ENCODE measurements around the gene TNFRSF12A. TPM values are rescaled to one million over a fixed set of nuclear protein-coding genes. Genes with fewer than 3 reads are reported as not detected.

TNFRSF12A gene
- total and polyA plus RNA-seq, 2 of the 13 experiments (the other 11 are each of a cell fraction or from before 2014, with no cell fraction given) = 61.9 to 66.0 TPM

DNA sequence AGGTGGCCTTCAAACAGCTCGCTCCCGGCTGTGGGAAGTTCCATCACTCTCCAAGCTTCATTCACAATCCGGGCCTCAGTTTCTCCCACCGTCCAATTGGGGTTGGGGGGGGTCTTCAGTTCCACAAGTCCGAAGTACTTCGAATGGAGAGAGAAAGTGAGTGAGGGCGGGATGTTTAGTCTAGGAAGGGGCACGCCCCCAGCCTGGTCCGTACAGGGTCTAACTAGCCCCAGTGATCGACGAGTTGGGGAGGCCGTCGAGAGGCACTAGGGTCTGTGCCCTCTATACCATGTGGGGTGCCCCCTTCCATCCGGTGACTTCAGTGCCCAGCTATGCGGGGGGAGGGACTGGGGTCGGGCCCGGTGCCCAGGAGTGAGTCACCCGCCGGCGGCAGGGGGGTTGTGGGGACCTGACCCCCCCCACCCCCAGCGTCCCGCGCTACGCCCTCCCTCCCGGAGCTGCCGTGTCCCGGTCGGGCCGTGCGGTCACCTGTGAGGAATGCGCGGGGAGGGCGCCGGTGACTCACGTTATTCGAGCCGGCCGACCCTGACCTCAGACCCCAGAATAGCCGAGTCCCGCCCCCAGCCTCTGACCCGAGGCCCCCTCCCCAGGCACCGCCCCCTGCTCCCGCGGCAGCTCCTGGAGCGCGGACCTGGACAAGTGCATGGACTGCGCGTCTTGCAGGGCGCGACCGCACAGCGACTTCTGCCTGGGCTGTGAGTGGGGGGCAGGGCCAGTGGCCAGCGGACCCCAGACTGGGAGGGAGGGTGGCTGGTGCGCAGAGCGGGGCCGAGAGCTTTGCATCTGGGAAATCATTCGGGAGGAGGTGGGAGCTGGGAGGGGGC is 658 bp downstream of the TNFRSF12A start (continued):
- TF ChIP-seq, protein P1, sequence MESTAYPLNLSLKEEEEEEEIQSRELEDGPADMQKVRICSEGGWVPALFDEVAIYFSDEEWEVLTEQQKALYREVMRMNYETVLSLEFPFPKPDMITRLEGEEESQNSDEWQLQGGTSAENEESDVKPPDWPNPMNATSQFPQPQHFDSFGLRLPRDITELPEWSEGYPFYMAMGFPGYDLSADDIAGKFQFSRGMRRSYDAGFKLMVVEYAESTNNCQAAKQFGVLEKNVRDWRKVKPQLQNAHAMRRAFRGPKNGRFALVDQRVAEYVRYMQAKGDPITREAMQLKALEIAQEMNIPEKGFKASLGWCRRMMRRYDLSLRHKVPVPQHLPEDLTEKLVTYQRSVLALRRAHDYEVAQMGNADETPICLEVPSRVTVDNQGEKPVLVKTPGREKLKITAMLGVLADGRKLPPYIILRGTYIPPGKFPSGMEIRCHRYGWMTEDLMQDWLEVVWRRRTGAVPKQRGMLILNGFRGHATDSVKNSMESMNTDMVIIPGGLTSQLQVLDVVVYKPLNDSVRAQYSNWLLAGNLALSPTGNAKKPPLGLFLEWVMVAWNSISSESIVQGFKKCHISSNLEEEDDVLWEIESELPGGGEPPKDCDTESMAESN (CRISPR knock-in tag; conservative IDR thresholded peaks at IDR 0.05) = peak; percentile 66; the same call in 1 of the 2 replicates
- TF ChIP-seq NR2F2 (IDR thresholded peaks at IDR 0.05; ENCODE audit: borderline replicate concordance, low read depth) = peak; percentile 84
- TF ChIP-seq, protein P2, sequence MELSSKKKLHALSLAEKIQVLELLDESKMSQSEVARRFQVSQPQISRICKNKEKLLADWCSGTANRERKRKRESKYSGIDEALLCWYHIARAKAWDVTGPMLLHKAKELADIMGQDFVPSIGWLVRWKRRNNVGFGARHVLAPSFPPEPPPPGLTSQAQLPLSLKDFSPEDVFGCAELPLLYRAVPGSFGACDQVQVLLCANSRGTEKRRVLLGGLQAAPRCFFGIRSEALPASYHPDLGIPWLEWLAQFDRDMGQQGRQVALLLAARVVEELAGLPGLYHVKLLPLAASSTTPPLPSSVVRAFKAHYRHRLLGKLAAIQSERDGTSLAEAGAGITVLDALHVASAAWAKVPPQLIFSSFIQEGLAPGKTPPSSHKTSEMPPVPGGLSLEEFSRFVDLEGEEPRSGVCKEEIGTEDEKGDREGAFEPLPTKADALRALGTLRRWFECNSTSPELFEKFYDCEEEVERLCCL (CRISPR knock-in tag; IDR thresholded peaks at IDR 0.05; ENCODE audit: borderline replicate concordance) = no peak
- TF ChIP-seq, protein P3, sequence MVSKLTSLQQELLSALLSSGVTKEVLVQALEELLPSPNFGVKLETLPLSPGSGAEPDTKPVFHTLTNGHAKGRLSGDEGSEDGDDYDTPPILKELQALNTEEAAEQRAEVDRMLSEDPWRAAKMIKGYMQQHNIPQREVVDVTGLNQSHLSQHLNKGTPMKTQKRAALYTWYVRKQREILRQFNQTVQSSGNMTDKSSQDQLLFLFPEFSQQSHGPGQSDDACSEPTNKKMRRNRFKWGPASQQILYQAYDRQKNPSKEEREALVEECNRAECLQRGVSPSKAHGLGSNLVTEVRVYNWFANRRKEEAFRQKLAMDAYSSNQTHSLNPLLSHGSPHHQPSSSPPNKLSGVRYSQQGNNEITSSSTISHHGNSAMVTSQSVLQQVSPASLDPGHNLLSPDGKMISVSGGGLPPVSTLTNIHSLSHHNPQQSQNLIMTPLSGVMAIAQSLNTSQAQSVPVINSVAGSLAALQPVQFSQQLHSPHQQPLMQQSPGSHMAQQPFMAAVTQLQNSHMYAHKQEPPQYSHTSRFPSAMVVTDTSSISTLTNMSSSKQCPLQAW (CRISPR knock-in tag; IDR thresholded peaks at IDR 0.05) = peak; percentile 48
- TF ChIP-seq HNRNPLL (IDR thresholded peaks at IDR 0.05; ENCODE audit: low read depth, low read length, poor library complexity, severe bottlenecking) = no peak
- no peak for TF ChIP-seq NPAS2 (CRISPR knock-in tag; IDR thresholded peaks at IDR 0.05; ENCODE audit: borderline replicate concordance)
- 0 out of 2 replicates have a peak, but pooled peaks have one; percentile 57 for TF ChIP-seq ZNF160 (CRISPR knock-in tag; IDR thresholded peaks at IDR 0.05)
- peak; percentile 34; the same call in 1 of the 2 replicates for TF ChIP-seq FOXK1 (CRISPR knock-in tag; IDR thresholded peaks at IDR 0.05; ENCODE audit: borderline replicate concordance, low read depth)
- TF ChIP-seq ZNF563 (CRISPR knock-in tag; IDR thresholded peaks at IDR 0.05) = no peak
- TF ChIP-seq U2AF2 (IDR thresholded peaks at IDR 0.05; ENCODE audit: low read depth, low read length) = no peak
- no peak for TF ChIP-seq ZFP62 (CRISPR knock-in tag; IDR thresholded peaks at IDR 0.05)
- TF ChIP-seq NFKBIZ (CRISPR knock-in tag; IDR thresholded peaks at IDR 0.05) = no peak; the same call in 1 of the 2 replicates
- TF ChIP-seq ZNF777 (CRISPR knock-in tag; IDR thresholded peaks at IDR 0.05) = peak; percentile 86
- TF ChIP-seq ZNF260 (CRISPR knock-in tag; IDR thresholded peaks at IDR 0.05; ENCODE audit: borderline replicate concordance, low read depth) = no peak
- TF ChIP-seq SOX13 (IDR thresholded peaks at IDR 0.05) = no peak
- peak in 1 of 2 experiments; percentile 55; a peak in 1 of 4 replicates for TF ChIP-seq SOX13 (CRISPR knock-in tag; conservative IDR thresholded peaks at IDR 0.05 in 1 of 2, IDR thresholded peaks at IDR 0.05 in 1 of 2)
- TF ChIP-seq, protein P4, sequence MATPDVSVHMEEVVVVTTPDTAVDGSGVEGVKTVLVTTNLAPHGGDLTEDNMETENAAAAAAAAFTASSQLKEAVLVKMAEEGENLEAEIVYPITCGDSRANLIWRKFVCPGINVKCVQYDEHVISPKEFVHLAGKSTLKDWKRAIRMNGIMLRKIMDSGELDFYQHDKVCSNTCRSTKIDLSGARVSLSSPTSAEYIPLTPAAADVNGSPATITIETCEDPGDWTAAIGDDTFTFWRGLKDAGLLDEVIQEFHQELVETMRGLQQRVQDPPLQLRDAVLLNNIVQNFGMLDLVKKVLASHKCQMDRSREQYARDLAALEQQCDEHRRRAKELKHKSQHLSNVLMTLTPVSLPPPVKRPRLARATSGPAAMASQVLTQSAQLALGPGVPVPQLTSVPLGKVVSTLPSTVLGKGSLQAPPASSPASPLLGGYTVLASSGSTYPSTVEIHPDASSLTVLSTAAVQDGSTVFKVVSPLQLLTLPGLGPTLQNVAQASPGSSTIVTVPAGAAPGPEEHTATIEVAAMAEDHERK (CRISPR knock-in tag; IDR thresholded peaks at IDR 0.05; ENCODE audit: low read depth) = no peak
- TF ChIP-seq FOXJ3 (CRISPR knock-in tag; IDR thresholded peaks at IDR 0.05; ENCODE audit: borderline replicate concordance) = 0 out of 2 replicates have a peak, but pooled peaks have one; percentile 25
- TF ChIP-seq NCOA5 (CRISPR knock-in tag; IDR thresholded peaks at IDR 0.05) = no peak
- TF ChIP-seq, protein P5, sequence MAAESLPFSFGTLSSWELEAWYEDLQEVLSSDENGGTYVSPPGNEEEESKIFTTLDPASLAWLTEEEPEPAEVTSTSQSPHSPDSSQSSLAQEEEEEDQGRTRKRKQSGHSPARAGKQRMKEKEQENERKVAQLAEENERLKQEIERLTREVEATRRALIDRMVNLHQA (CRISPR knock-in tag; IDR thresholded peaks at IDR 0.05) = no peak

All from HepG2 (cell line).